H7 (cell line): ENCODE results near the gene NOP56. TPM values are rescaled to one million over a fixed set of nuclear protein-coding genes. Genes with fewer than 3 reads are reported as not detected.
"Not testable (repeated sequence)": the region's sequence is repeated elsewhere in the genome, so short reads cannot be mapped to it uniquely, and the experiment has no call there.

Source experiments
- DNase-seq: peaks from one replicate; pipeline ENCODE4 v3.0.0; 2012
- H3K27me3 ChIP-seq: 2 replicates; pipeline ENCODE4 v1.6.0; 2011; ENCODE audit warnings: mild to moderate bottlenecking, low read length; ENCODE audit not compliant: control insufficient read depth, insufficient read depth
- H3K36me3 ChIP-seq: replicated peaks from 2 replicates; pipeline ENCODE4 v1.5.1; 2011; ENCODE audit warnings: low read length; ENCODE audit not compliant: control insufficient read depth, insufficient read depth
- H3K4me3 ChIP-seq: 2 replicates; pipeline ENCODE4 v1.5.1; 2011; ENCODE audit warnings: low read depth, mild to moderate bottlenecking, control low read depth, low read length, moderate library complexity; ENCODE audit not compliant: insufficient read depth
- total RNA-seq: library from RNA; depleted of rRNA; stranded (reverse); fragments of >200 nt; shearing (Covaris generic); gene quantifications from 2 replicates; pipeline ENCODE4 v1.2.3, GENCODE V29; 2014

The NOP56 gene
- total RNA-seq, 1 experiment from 2014 or later = 392 TPM

DNA sequence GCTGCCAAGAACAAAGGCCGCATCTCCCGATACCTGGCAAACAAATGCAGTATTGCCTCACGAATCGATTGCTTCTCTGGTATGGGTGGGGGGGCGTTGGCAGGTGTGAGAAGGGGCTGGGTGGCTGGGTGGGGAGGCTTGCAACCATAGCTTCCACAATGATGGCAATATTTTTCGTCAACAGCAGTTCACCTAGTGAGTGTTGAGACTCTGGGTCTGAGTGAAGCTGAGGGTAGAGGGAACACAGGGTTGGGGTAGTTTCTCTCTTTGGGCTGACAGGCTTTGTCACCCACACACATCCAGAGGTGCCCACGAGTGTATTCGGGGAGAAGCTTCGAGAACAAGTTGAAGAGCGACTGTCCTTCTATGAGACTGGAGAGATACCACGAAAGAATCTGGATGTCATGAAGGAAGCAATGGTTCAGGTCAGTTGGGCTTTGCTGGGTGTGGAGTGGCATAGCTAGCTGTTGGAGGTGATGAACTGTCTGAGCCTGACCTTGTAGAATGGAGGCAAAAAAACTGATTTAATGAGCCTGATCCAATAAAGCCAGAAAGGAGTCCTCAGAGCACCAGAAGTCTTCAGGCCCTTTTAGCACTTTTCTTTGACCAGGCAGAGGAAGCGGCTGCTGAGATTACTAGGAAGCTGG is 4.2 kb downstream of the NOP56 start:
- no peak for DNase-seq
- Histone ChIP-seq H3K4me3 (no peak overlapping the region), H3K36me3 (peaks cover 70% of the 10 kb centered on the region), H3K27me3 (no peaks in the 10 kb centered on the region)

DNA sequence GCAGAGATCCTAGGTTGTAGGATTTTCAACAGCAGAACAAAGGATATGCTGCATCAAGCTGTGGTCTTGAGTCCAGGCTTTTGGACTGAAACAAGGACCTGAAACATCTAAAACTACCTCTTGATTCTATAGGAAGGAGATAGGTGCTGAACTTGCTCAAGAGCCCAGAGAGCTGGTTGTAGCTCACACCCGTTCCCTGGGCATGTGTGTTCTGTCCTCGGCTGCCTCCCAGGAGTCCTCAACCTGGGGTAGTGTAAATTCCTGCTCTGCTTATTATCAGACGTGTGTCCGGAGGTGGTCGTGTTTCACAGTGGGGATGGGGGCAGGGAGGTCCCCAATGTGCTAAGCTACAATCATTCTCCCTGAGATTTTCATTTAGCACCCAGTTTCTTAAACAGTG is 4.8 kb downstream of the NOP56 start:
- Histone ChIP-seq H3K4me3 (no peak overlapping the region), H3K36me3 (peaks cover 75% of the 10 kb centered on the region), H3K27me3 (no peaks in the 10 kb centered on the region)
- DNase-seq = no peak

DNA sequence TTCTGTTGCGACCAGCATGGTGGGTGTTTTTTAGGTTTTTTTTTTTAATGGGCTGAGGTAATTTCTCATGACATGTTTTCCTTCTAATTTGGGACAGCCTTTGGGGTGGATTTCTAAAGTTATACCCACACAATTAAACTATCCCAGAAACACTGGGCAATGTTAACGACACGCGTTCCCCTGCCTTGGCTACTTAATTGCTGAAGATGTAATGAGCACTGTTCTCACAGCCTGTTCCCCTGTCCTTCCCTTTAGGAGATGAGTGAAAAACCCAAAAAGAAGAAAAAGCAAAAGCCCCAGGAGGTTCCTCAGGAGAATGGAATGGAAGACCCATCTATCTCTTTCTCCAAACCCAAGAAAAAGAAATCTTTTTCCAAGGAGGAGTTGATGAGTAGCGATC is 5.2 kb downstream of the NOP56 start:
- H3K4me3 ChIP-seq = no peak overlapping the region
- no peak for DNase-seq
- H3K27me3 ChIP-seq = no peaks in the 10 kb centered on the region
- H3K36me3 ChIP-seq = peaks cover 77% of the 10 kb centered on the region

DNA sequence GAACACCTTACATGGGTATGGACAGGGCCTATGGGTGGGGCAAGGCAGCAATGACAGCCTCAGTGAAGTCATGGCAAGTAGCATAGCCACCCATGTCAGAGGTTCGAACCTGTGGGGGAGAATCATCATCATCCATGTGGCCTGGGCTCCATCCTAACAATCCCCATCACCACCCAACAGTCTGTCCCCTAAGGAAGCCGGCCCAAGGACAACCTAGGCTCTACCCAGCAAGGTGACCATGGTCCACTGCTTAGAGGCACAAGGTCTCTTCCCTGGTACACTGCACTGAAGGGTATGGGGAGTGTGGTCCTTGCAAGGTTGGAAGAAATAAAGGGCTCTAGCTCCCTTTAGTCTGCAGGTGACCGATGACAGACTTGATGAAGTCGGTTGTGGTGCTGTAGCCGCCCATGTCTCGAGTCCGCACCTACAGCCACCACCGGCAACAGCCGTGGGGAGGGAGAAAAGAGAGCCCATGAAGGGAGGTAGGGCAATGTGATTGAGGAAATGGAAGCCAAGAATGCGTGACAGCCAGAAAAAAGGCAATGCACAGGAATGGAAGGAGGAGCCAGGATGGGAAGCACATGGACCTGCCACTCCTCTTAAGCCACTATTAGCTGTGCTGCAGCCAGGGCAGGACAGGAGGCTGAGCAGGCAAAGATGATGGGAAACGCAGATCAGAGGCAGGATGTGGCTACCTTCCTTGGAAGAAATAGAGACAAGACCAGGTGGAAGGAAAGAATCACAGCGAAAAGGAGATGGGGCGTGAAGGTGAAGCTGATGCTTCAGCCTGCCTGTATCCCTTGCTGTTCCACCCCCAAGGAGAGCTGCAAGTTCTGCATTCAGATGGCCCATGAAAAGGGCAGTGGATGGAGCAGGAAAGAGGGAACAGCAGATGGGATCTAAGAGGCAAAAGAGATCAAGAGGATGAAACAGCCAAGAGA is 6.3 kb downstream of the NOP56 start:
- Histone ChIP-seq H3K4me3 (no peak overlapping the region), H3K27me3 (no peaks in the 10 kb centered on the region), H3K36me3 (peaks cover 72% of the 10 kb centered on the region)
- no peak for DNase-seq

DNA sequence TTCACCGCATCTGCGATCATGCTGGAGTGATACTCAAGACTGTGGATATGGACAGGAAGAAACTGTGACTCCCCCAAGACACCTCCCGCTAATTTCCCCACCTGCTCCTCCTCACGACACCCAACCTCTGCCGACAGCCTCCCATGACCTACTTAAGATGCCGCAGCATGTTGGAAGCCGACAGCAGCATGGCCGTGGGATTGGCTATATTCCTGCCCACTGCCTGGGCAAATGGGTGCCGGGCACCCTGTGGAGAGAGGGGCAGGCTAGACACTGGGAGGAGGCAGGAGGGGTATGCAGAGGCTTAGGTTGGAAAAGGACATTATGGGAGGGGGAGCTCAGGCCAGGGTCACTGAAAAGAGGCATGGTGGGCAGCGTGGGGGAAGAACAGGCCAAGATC is 7.1 kb downstream of the NOP56 start:
- no peak overlapping the region for H3K4me3 ChIP-seq
- H3K36me3 ChIP-seq = peaks cover 64% of the 10 kb centered on the region
- DNase-seq = no peak
- H3K27me3 ChIP-seq = no peaks in the 10 kb centered on the region

DNA sequence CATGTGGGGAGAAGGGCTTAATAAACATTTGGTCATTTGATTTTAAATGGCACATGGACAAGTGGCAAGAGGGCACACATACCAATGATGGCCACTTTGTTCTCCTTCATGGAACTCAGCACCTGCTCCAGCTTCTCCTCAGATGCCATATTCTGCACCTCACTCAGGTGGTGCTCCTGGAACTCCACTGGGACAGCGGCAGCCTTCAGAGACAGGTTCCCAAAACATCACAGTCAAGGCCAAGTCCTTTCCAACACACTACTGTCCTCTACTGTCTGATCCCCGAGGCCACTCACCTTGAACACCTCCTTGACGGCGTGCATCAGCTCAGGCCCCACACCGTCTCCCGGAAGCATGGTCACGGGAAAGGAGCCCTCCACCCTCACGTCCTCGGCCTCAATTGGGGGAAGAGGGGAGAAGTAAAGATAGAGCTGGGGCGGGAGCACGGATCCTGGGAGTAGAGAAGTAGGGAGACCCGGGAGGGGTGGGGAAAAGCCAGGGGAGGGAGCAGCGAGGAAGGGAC is 11.0 kb downstream of the NOP56 start:
- Histone ChIP-seq H3K4me3 (peak overlapping the region; percentile 97), H3K27me3 (peaks cover 2% of the 10 kb centered on the region; the same call in 1 of the 2 replicates), H3K36me3 (peaks cover 31% of the 10 kb centered on the region)
- DNase-seq = no peak

DNA sequence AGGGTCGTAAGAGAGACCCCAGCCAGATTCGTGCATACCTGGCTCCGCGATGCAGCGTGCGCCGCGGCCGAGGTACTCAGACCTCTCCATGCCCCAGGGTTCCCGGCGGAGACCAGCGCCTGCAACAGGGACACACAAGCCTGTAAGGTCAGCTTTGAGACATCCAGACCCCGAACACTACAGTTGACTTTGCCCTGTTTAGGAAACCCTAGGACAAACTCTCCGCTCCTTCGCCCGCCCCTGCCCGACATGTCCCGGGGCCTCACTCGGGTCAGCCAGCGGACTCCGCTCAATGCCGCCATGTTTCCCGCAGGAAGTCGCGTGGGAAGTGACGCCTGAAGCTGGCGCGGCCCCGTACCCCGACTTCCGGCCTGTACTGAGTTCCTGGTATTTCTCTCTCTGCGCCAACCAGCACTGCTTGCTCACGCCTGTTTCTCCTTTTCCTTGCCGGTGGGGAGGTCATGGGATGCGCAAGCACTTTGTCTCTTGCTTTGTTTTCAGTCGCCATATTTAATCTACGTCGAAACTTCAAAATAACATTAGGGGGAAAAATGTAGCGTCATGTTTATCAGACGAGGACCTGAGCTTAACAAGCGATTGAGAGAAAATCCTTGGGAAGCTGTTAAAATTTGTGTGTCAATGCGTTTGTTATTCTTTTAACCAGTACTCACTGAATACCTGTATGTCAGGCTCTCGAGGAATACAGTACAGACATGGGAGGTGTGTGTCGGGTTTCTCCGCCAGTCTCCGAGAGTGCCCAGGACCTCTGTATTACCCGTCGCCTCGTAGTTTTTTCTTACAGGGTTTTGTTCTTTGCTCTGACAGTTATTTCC is 11.7 kb downstream of the NOP56 start, which contains the start of gene IDH3B:
Gene IDH3B, minus strand, starts transcription at position 330 of the 833 bp plus-strand sequence. Its CDS starts 28 bp downstream, at position 302.
- Histone ChIP-seq H3K4me3 (peak within 1 kb of the TSS; percentile 97), H3K27me3 (peaks cover 2% of the 10 kb centered on the region; the same call in 1 of the 2 replicates), H3K36me3 (peaks cover 26% of the 10 kb centered on the region)
- DNase-seq = peak; percentile 92

DNA sequence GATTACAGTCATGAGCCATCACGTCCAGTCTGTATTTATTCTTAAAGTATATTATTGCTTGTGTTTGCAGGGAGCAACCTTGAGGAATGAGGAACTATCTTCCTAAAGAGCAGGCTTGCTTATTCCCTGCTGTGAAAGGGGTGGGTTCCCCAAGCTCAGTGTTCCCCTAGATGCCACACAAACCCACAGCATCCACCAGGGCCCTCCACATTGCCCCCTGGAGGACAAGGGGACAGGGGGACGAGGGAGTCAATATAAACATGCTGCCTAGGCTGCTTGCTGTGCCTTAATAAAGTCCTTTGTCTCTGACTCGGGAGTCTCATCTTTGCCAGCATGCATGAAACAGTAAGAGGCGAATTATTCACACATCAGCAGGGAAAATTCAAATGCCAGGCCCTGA is 19.5 kb downstream of the NOP56 start:
- no peak overlapping the region for H3K4me3 ChIP-seq
- peak; percentile 72 for DNase-seq
- no peaks in the 10 kb centered on the region; the same call in 1 of the 2 replicates for H3K27me3 ChIP-seq
- H3K36me3 ChIP-seq = no peaks in the 10 kb centered on the region

DNA sequence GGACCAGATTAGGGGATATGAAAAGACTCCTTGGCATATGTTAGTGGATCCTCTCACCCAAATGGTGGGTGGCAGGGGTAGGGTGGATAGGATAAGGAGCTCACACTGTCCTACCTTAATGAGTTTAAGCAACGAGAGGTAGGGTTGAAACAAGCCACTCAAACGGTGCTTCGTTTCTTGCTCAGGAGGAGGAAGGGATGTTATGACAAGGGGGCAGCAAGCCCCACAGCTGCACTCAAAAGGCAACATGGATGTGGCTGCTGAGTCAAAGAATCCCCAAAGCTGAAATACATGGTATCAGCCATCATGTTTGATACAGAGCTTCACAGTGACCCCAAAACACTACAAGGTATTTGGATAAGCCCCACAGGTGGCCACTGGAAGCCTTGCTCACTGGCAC is 20.0 kb downstream of the NOP56 start:
- no peak for DNase-seq
- Histone ChIP-seq H3K36me3 (no peaks in the 10 kb centered on the region), H3K4me3 (no peak overlapping the region), H3K27me3 (no peaks in the 10 kb centered on the region; the same call in 1 of the 2 replicates)

DNA sequence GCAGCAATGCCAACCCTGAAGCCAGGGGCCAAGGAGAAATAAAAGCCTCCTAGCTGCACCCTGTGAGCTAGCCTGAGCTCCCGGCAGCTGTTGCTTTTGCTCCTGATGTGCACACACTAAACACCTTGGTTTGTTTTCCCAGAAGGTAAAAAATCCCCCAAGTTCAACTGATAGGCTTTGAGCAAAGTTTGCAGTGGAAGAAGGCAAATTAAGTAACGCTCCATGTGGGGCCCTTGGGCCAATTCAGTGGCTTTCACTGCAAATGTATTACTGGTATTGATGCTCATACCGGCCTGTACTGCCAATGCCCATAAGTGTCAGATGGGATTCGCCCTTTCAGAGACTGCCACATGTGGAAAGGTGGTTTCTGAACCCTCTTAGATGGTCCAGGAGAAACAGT is 21.0 kb downstream of the NOP56 start:
- no peak for DNase-seq
- H3K27me3 ChIP-seq = no peaks in the 10 kb centered on the region; the same call in 1 of the 2 replicates
- no peak overlapping the region for H3K4me3 ChIP-seq

DNA sequence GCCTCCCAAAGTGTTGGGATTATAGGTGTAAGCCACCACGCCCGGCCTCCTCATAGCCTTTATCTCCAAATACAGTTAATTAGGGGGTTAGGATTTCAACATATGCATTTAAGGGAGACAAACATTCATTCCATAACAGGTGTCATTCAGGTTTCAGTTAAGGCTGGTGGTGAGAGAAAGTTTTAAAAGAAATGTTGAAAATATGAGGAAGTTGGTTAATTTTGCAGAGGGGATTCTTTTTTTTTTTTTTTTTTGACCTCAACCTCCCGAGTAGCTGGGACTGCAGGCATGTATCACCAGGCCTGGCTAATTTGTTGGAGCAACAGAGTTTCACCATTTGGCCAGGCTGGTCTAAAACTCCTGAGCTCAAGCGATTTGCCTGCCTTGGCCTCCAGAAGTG is 27.6 kb downstream of the NOP56 start:
- H3K4me3 ChIP-seq = no peak overlapping the region
- peaks cover 3% of the 10 kb centered on the region; the same call in 1 of the 2 replicates for H3K27me3 ChIP-seq
- no peak for DNase-seq
- no peaks in the 10 kb centered on the region for H3K36me3 ChIP-seq

More for the DNA sequence above, 21.0 kb downstream of the NOP56 start:
- H3K36me3 ChIP-seq = no peaks in the 10 kb centered on the region

DNA sequence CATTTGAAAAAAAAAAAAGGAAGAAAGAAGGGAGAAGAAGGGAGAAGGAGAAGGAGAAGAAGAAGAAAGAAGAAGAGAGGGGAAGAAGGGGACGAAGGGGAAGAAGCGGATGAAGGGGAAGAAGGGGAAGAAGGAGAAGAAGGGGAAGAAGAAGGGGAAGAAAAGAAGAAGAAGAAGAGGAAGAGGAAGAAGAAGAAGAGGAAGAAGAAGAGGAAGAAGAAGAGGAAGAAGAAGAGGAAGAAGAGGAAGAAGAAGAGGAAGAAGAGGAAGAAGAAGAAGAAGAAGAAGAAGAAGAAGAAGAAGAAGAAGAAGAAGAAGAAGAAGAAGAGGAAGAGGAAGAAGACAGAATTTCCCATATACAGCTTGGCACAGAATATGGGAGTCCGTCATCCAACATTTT is 29.6 kb downstream of the NOP56 start:
- not testable (repeated sequence) for H3K36me3 ChIP-seq, H3K27me3 ChIP-seq, H3K4me3 ChIP-seq

DNA sequence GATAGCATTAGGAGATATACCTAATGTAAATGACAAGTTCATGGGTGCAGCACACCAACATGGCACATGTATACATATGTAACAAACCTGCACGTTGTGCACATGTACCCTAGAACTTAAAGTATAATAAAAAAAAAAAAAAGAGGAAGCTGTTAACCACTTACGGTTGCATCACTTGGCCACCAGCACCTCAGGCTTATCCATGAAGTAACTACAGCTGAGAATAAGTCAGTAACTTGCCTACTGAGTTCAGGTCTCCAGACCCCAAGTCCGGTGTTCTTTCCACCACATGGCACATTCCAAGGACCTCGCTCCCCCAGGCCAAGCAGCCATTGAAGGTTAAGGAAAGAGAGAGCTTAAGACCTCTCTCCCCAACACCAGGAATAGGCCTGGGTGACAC is 32.4 kb downstream of the NOP56 start:
- H3K4me3 ChIP-seq, H3K36me3 ChIP-seq, DNase-seq: not testable (repeated sequence)
- H3K27me3 ChIP-seq = peaks cover 27% of the 10 kb centered on the region

More for the DNA sequence above, 29.6 kb downstream of the NOP56 start:
- not testable (repeated sequence) for DNase-seq

DNA sequence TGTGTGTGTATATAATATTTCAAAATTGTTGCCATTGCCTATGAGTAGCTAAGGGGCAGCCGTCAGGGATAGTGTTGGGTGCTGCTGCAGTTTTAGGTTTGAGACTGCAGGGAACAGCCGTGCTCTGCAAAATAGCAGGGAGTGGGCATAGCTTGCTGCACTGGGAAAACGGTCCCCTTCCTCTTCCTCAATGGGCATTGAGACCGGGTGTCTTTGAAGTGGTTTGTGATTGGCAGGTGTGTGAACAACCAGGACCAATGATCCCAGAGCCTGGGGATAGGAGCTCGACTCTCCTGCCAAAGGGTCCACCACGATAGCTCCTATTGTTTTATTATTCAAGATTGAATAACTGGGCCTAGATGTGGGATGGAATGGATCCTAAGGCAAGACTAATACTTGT is 35.1 kb downstream of the NOP56 start:
- no peak overlapping the region for H3K4me3 ChIP-seq
- H3K36me3 ChIP-seq = no peaks in the 10 kb centered on the region
- H3K27me3 ChIP-seq = peaks cover 51% of the 10 kb centered on the region
- DNase-seq = peak; percentile 44
